GM12878 (cell line): ENCODE results near the gene MT1B. TPM values are rescaled to one million over a fixed set of nuclear protein-coding genes. Genes with fewer than 3 reads are reported as not detected.

Experiments
- ATAC-seq: fragments of 200-7000 bp; cut with Tn5 transposase; 3 replicates; pipeline ENCODE4 v1.9.1; 2020; ENCODE audit warnings: mild to moderate bottlenecking, moderate library complexity
- BruUV-seq: library from RNA; stranded (reverse); fragments of 400-500 nt; replicated peaks from 2 replicates; lab custom pipeline; 2021; lab: Mats Ljungman, UMichigan
- CTCF ChIA-PET: fragments of 300-600 bp; sonication (Branson Sonifier 250); formaldehyde crosslinking; extraction: SDS; loops from one replicate; lab custom pipeline; 2021; ENCODE audit warnings: inconsistent platforms; lab: Yijun Ruan, JAX
- POLR2A ChIA-PET: fragments of 350-600 bp; formaldehyde crosslinking; extraction: SDS; loops from one replicate; lab custom pipeline; 2021; ENCODE audit warnings: inconsistent platforms; lab: Charles Lee
- RAD21 ChIA-PET: fragments of 300-600 bp; sonication (Branson Sonifier 250); formaldehyde crosslinking; loops from one replicate; lab custom pipeline; 2023; ENCODE audit warnings: antibody characterized with exemption; ENCODE audit not compliant: unreplicated experiment; lab: Charles Lee
- SMC1A ChIA-PET: fragments of 300-600 bp; sonication (Branson Sonifier 250); formaldehyde crosslinking; loops from one replicate; lab custom pipeline; 2023; ENCODE audit not compliant: unreplicated experiment, uncharacterized antibody; lab: Charles Lee
- DNase-seq: peaks from one replicate; pipeline ENCODE4 v3.0.0-alpha.2; 2011; ENCODE audit warnings: low read depth, low spot score
- FAIRE-seq: peaks from 3 replicates; lab custom pipeline; 2011; peaks lifted over from hg19 to GRCh38; lab: Jason Lieb, UNC
- H2AFZ ChIP-seq: 2 replicates; pipeline ENCODE4 v1.6.0; 2011; ENCODE audit warnings: low read depth, low read length, control low read depth; ENCODE audit not compliant: control insufficient read depth
- H3K27ac ChIP-seq: 2 replicates; pipeline ENCODE4 v1.5.1; 2011; ENCODE audit warnings: control low read depth; ENCODE audit not compliant: control insufficient read depth, insufficient read depth
- H3K27me3 ChIP-seq, 2 experiments: replicated peaks in 1 of 2; 2 replicates each; pipeline versions ENCODE4 v1.6.0 to v1.6.1; 2011; ENCODE audit warnings: low read length in 1 of 2; ENCODE audit not compliant: control insufficient read depth in 2 of 2, insufficient read depth in 2 of 2
- H3K36me3 ChIP-seq, 2 experiments: 2 replicates each; pipeline ENCODE4 v1.5.1; 2011; ENCODE audit warnings: low read length in 1 of 2; ENCODE audit not compliant: control insufficient read depth in 2 of 2, insufficient read depth in 2 of 2
- H3K4me1 ChIP-seq: 2 replicates; pipeline ENCODE4 v1.6.1; 2011; ENCODE audit warnings: mild to moderate bottlenecking, low read length, moderate library complexity, mixed read lengths; ENCODE audit not compliant: control insufficient read depth, insufficient read depth
- H3K4me2 ChIP-seq: 2 replicates; pipeline ENCODE4 v1.6.0; 2011; ENCODE audit warnings: control low read depth; ENCODE audit not compliant: control insufficient read depth, insufficient read depth
- H3K4me3 ChIP-seq: fragments of 200-600 bp; sonication (generic); 2 replicates; pipeline ENCODE4 v1.5.1; 2016
- H3K79me2 ChIP-seq: 2 replicates; pipeline ENCODE4 v1.6.0; 2011; ENCODE audit warnings: low read length; ENCODE audit not compliant: control insufficient read depth, insufficient read depth
- H3K9ac ChIP-seq: 2 replicates; pipeline ENCODE4 v1.8.0; 2011; ENCODE audit warnings: low read length, control low read depth, mixed read lengths; ENCODE audit not compliant: control insufficient read depth, insufficient read depth
- H3K9me3 ChIP-seq: replicated peaks from 3 replicates; pipeline ENCODE4 v1.5.1; 2011; ENCODE audit warnings: mild to moderate bottlenecking, low read length; ENCODE audit not compliant: control insufficient read depth, insufficient read depth
- H4K20me1 ChIP-seq: 2 replicates; pipeline ENCODE4 v1.6.0; 2011; ENCODE audit not compliant: control insufficient read depth, insufficient read depth
- ATF7 ChIP-seq: fragments of 450-650 bp; IDR thresholded peaks from 2 replicates; pipeline ENCODE4 v1.6.1; 2016; ENCODE audit warnings: low read depth, mild to moderate bottlenecking
- BCL11A ChIP-seq: IDR thresholded peaks from 2 replicates; pipeline ENCODE4 v1.6.1; 2011; ENCODE audit warnings: low read depth, low read length
- BCL3 ChIP-seq: IDR thresholded peaks from 2 replicates; pipeline ENCODE4 v1.6.1; 2011; ENCODE audit warnings: borderline replicate concordance, low read depth, mild to moderate bottlenecking, moderate library complexity, low read length; ENCODE audit not compliant: insufficient read depth, poor library complexity, severe bottlenecking
- CREB1 ChIP-seq: IDR thresholded peaks from 2 replicates; pipeline ENCODE4 v1.6.1; 2012; ENCODE audit warnings: low read depth, mild to moderate bottlenecking, inconsistent platforms
- CTCF ChIP-seq, 3 experiments: IDR thresholded peaks in 2 of 3; conservative IDR thresholded peaks in 1 of 3; 2 replicates each; pipeline ENCODE4 v1.5.1; 2011; ENCODE audit warnings: low read depth in 3 of 3, low read length in 3 of 3, mild to moderate bottlenecking in 3 of 3, control low read depth in 2 of 3, moderate library complexity in 2 of 3, inconsistent platforms in 1 of 3, mixed read lengths in 1 of 3; ENCODE audit not compliant: control insufficient read depth in 2 of 3, insufficient read depth in 1 of 3; ENCODE audit errors: extremely low read depth in 1 of 3
- EZH2 ChIP-seq: IDR thresholded peaks from 2 replicates; pipeline ENCODE4 v1.6.1; 2012; ENCODE audit warnings: low read depth, mild to moderate bottlenecking, control low read depth, inconsistent platforms, low read length, borderline replicate concordance; ENCODE audit not compliant: control insufficient read depth
- HSF1 ChIP-seq: fragments of 150-350 bp; IDR thresholded peaks from 2 replicates; pipeline ENCODE4 v1.6.1; 2014; ENCODE audit warnings: mild to moderate bottlenecking, low read depth, low read length
- IKZF2 ChIP-seq, 2 experiments: fragments of 450-650 bp; IDR thresholded peaks; 2 replicates each; pipeline ENCODE4 v1.6.1; 2017; ENCODE audit warnings: mild to moderate bottlenecking in 2 of 2, moderate library complexity in 2 of 2
- IRF4 ChIP-seq: IDR thresholded peaks from 2 replicates; pipeline ENCODE4 v1.6.1; 2011; ENCODE audit warnings: low read depth, low read length
- KAT2A ChIP-seq: conservative IDR thresholded peaks from 2 replicates; pipeline ENCODE4 v1.6.1; 2011; ENCODE audit warnings: low read depth, low read length; ENCODE audit not compliant: control insufficient read depth
- LARP7 ChIP-seq: fragments of 450-650 bp; IDR thresholded peaks from 2 replicates; pipeline ENCODE4 v1.6.1; 2017; ENCODE audit warnings: mild to moderate bottlenecking
- MTA3 ChIP-seq: IDR thresholded peaks from 2 replicates; pipeline ENCODE4 v1.6.1; 2012; ENCODE audit warnings: low read length, inconsistent platforms, borderline replicate concordance
- NRF1 ChIP-seq: conservative IDR thresholded peaks from 2 replicates; pipeline ENCODE4 v1.6.1; 2011; ENCODE audit warnings: mild to moderate bottlenecking, low read depth, low read length, improper control_type of control experiment
- PRDM15 ChIP-seq: fragments of 450-650 bp; formaldehyde crosslinking; IDR thresholded peaks from 2 replicates; pipeline ENCODE4 v1.4.0; 2020; ENCODE audit warnings: mild to moderate bottlenecking, moderate library complexity
- RELA ChIP-seq: fragments of 450-650 bp; IDR thresholded peaks from 2 replicates; pipeline ENCODE4 v1.8.0; 2014; ENCODE audit warnings: borderline replicate concordance; ENCODE audit not compliant: partially characterized antibody
- ZNF24 ChIP-seq: fragments of 450-650 bp; IDR thresholded peaks from 2 replicates; pipeline ENCODE4 v1.6.1; 2017; ENCODE audit warnings: antibody characterized with exemption, mild to moderate bottlenecking
- WGBS: methylation state at CpG from one replicate; pipeline ENCODE4 v1.1.6; 2016; ENCODE audit warnings: low lambda C conversion rate; ENCODE audit not compliant: insufficient replicate concordance, insufficient coverage; ENCODE audit errors: missing lambda C conversion rate; 5-methylcytosine and 5-hydroxymethylcytosine counted together
- in situ Hi-C: fragments of 300-500 bp; cut with MboI; formaldehyde crosslinking; loops from 9 replicates; pipeline ENCODE4 v1.14.3; 2018; ENCODE audit warnings: mixed read lengths
- intact Hi-C: fragments of 100-400 bp; cut with micrococcal nuclease; formaldehyde crosslinking; loops from one replicate; pipeline ENCODE4 v1.14.2; 2022; ENCODE audit not compliant: unreplicated experiment
- polyA plus RNA-seq, 11 experiments: library from polyadenylated mRNA; depleted of rRNA in 4 of 11; unstranded in 6 of 11; stranded (reverse) in 5 of 11; fragments of >200 nt; fragmentation: Nextera tagmentation in 4 of 11; fragmentation: Illumina TruSeq in 1 of 11; extraction: Ambion mirVana in 4 of 11; extraction: Trizol in 1 of 11; gene quantifications; 1 replicate in 1 of 11; 2 replicates in 10 of 11; pipeline versions ENCODE4 v1.2.1 to v1.2.3, GENCODE V29; 2011 to 2016; ENCODE audit warnings: inconsistent platforms in 2 of 11, missing spikeins in 2 of 11, low read depth in 1 of 11
- total RNA-seq, 4 experiments: library from RNA; depleted of rRNA in 3 of 4; stranded (reverse); fragments of >200 nt in 3 of 4; fragmentation: Illumina TruSeq in 1 of 4; extraction: Trizol in 1 of 4; gene quantifications; 2 replicates each; pipeline versions ENCODE4 v1.2.1 to v1.2.3, GENCODE V29; 2013 to 2021

The MT1B gene
- total and polyA plus RNA-seq, 10 of the 15 experiments (the other 5 are each of a cell fraction or from before 2014, with no cell fraction given) = not detected

- no peak overlapping the region for H3K4me3 ChIP-seq
- BruUV-seq = no TSS peak
- intact Hi-C loops (loop anchor here (10.0 kb wide), 1 partner anchor 385 kb away; no protein-coding TSS in a partner anchor), in situ Hi-C loops (loop anchor here (5.0 kb wide), 1 partner anchor 188 kb away; no protein-coding TSS in a partner anchor)
- no peak overlapping the region for H2AFZ ChIP-seq
- H3K4me2 ChIP-seq = no peak overlapping the region
- no peaks in the 10 kb centered on the region for H3K79me2 ChIP-seq
- no peak overlapping the region for H3K27ac ChIP-seq
- no peak overlapping the region for H3K9ac ChIP-seq
- ChIA-PET CTCF (interaction anchor here (0.6 to 4.6 kb wide), 13 partner anchors 17 to 186 kb away, joined by 3 to 90 read pairs (median 15); partner anchors contain the start of gene MT2A), SMC1A (interaction anchor here (0.6 to 4.6 kb wide), 12 partner anchors 15 to 756 kb away, joined by 3 to 67 read pairs (median 8); partner anchors contain the start of gene MT1X), POLR2A (interaction anchor here (0.5 to 0.6 kb wide), 3 partner anchors 75 to 376 kb away, joined by 3 read pairs; partner anchors contain the start of gene MT1E), RAD21 (interaction anchor here (0.7 to 4.7 kb wide), 7 partner anchors 16 to 249 kb away, joined by 3 to 66 read pairs (median 11); partner anchors contain the start of genes NUDT21 and OGFOD1)
- no peaks in the 10 kb centered on the region for H3K36me3 ChIP-seq
- H3K9me3 ChIP-seq = no peaks in the 10 kb centered on the region; the same call in 2 of the 3 replicates
- H4K20me1 ChIP-seq = no peaks in the 10 kb centered on the region
- WGBS = 71% methylated on average over 1 of the region's 1 CpG
- DNase-seq (no peak), ATAC-seq (no peak), FAIRE-seq (no peak)
- no peaks in the 10 kb centered on the region; the same call in 1 of the 2 replicates for H3K4me1 ChIP-seq
- no peaks in the 10 kb centered on the region; a peak in 2 of 4 replicates for H3K27me3 ChIP-seq
- TF ChIP-seq KAT2A (no peak), IKZF2 (IDR thresholded peaks at IDR 0.05) (no peak), HSF1 (no peak), CREB1 (no peak), ATF7 (no peak), NRF1 (no peak), IRF4 (no peak), CTCF (IDR thresholded peaks at IDR 0.05 in 2 of 3, conservative IDR thresholded peaks at IDR 0.05 in 1 of 3; ENCODE audit: control insufficient read depth in 2 of 3, extremely low read depth in 1 of 3, insufficient read depth in 1 of 3, low read depth in 3 of 3, low read length in 3 of 3) (no peak), EZH2 (no peak), ZNF24 (no peak), MTA3 (no peak), PRDM15 (no peak), LARP7 (no peak), BCL11A (no peak), BCL3 (no peak), RELA (no peak)
Measured at GRCh38 chr16:56700195-56700594, 48.5 kb downstream of the MT1B start.
